ENCODE results near the gene NOTUM. TPM values are rescaled to one million over a fixed set of nuclear protein-coding genes. Genes with fewer than 3 reads are reported as not detected.

Gene NOTUM
- total and polyA plus RNA-seq, 9 of the 15 experiments (the other 6 are each of a cell fraction or from before 2014, with no cell fraction given) = 0.03 to 14.0 (median 4.1) TPM

DNA sequence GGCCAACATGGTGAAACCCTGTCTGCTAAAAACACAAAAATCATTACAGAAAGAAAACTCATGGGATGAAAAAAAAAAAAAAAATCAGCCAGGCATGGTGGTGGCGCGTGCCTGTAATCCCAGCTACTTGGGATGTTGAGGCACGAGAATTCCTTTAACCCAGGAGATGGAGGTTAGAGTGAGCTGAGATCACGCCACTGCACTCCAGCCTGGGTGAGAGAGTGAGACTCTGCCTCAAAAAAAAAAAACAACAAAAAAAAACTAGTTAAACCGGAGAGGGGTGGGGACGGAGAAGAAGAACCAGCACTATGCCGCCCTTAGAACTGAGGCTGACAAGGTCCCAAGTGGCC lies 7.4 kb upstream of the NOTUM start (continued):
- TF ChIP-seq SRSF7 (optimal IDR thresholded peaks at IDR 0.05; ENCODE audit: low read depth, low read length) (no peak), ZBED1 (IDR thresholded peaks at IDR 0.05) (no peak)
- TF ChIP-seq, protein P1, sequence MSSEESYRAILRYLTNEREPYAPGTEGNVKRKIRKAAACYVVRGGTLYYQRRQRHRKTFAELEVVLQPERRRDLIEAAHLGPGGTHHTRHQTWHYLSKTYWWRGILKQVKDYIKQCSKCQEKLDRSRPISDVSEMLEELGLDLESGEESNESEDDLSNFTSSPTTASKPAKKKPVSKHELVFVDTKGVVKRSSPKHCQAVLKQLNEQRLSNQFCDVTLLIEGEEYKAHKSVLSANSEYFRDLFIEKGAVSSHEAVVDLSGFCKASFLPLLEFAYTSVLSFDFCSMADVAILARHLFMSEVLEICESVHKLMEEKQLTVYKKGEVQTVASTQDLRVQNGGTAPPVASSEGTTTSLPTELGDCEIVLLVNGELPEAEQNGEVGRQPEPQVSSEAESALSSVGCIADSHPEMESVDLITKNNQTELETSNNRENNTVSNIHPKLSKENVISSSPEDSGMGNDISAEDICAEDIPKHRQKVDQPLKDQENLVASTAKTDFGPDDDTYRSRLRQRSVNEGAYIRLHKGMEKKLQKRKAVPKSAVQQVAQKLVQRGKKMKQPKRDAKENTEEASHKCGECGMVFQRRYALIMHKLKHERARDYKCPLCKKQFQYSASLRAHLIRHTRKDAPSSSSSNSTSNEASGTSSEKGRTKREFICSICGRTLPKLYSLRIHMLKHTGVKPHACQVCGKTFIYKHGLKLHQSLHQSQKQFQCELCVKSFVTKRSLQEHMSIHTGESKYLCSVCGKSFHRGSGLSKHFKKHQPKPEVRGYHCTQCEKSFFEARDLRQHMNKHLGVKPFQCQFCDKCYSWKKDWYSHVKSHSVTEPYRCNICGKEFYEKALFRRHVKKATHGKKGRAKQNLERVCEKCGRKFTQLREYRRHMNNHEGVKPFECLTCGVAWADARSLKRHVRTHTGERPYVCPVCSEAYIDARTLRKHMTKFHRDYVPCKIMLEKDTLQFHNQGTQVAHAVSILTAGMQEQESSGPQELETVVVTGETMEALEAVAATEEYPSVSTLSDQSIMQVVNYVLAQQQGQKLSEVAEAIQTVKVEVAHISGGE (CRISPR knock-in tag; IDR thresholded peaks at IDR 0.05) = 0 out of 6 replicates have a peak, but pooled peaks of 1 of the 3 experiments have one; percentile 17
- TF ChIP-seq, protein P2, sequence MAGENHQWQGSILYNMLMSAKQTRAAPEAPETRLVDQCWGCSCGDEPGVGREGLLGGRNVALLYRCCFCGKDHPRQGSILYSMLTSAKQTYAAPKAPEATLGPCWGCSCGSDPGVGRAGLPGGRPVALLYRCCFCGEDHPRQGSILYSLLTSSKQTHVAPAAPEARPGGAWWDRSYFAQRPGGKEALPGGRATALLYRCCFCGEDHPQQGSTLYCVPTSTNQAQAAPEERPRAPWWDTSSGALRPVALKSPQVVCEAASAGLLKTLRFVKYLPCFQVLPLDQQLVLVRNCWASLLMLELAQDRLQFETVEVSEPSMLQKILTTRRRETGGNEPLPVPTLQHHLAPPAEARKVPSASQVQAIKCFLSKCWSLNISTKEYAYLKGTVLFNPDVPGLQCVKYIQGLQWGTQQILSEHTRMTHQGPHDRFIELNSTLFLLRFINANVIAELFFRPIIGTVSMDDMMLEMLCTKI (IDR thresholded peaks at IDR 0.05; ENCODE audit: partially characterized antibody) = no peak
- TF ChIP-seq, protein P3, sequence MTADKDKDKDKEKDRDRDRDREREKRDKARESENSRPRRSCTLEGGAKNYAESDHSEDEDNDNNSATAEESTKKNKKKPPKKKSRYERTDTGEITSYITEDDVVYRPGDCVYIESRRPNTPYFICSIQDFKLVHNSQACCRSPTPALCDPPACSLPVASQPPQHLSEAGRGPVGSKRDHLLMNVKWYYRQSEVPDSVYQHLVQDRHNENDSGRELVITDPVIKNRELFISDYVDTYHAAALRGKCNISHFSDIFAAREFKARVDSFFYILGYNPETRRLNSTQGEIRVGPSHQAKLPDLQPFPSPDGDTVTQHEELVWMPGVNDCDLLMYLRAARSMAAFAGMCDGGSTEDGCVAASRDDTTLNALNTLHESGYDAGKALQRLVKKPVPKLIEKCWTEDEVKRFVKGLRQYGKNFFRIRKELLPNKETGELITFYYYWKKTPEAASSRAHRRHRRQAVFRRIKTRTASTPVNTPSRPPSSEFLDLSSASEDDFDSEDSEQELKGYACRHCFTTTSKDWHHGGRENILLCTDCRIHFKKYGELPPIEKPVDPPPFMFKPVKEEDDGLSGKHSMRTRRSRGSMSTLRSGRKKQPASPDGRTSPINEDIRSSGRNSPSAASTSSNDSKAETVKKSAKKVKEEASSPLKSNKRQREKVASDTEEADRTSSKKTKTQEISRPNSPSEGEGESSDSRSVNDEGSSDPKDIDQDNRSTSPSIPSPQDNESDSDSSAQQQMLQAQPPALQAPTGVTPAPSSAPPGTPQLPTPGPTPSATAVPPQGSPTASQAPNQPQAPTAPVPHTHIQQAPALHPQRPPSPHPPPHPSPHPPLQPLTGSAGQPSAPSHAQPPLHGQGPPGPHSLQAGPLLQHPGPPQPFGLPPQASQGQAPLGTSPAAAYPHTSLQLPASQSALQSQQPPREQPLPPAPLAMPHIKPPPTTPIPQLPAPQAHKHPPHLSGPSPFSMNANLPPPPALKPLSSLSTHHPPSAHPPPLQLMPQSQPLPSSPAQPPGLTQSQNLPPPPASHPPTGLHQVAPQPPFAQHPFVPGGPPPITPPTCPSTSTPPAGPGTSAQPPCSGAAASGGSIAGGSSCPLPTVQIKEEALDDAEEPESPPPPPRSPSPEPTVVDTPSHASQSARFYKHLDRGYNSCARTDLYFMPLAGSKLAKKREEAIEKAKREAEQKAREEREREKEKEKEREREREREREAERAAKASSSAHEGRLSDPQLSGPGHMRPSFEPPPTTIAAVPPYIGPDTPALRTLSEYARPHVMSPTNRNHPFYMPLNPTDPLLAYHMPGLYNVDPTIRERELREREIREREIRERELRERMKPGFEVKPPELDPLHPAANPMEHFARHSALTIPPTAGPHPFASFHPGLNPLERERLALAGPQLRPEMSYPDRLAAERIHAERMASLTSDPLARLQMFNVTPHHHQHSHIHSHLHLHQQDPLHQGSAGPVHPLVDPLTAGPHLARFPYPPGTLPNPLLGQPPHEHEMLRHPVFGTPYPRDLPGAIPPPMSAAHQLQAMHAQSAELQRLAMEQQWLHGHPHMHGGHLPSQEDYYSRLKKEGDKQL (CRISPR knock-in tag; IDR thresholded peaks at IDR 0.05; ENCODE audit: borderline replicate concordance) = no peak
- TF ChIP-seq, protein P4, sequence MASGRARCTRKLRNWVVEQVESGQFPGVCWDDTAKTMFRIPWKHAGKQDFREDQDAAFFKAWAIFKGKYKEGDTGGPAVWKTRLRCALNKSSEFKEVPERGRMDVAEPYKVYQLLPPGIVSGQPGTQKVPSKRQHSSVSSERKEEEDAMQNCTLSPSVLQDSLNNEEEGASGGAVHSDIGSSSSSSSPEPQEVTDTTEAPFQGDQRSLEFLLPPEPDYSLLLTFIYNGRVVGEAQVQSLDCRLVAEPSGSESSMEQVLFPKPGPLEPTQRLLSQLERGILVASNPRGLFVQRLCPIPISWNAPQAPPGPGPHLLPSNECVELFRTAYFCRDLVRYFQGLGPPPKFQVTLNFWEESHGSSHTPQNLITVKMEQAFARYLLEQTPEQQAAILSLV (tag; IDR thresholded peaks at IDR 0.05) = no peak
